ENCODE data around the gene SFXN3. TPM values are rescaled to one million over a fixed set of nuclear protein-coding genes. Genes with fewer than 3 reads are reported as not detected.

The SFXN3 gene
- 49.0 and 56.1 TPM in 2 replicates for total RNA-seq

GRCh38 chr10:101031128-101031795, at the start of gene SFXN3, which contains the start of gene PDZD7:
Gene SFXN3, plus strand, starts transcription at chr10:101031234. Its CDS starts 3,461 bp downstream, at chr10:101034695.
Gene PDZD7, minus strand, starts transcription at chr10:101031129. Its CDS starts 910 bp downstream, at chr10:101030219.

GRCh38 chr10:100986952-100987684, 43.9 kb upstream of the SFXN3 start, which contains the start of the genes MRPL43 and TWNK:
Gene MRPL43, minus strand, starts transcription at chr10:100987497. Its CDS starts 54 bp downstream, at chr10:100987443.
Gene TWNK, plus strand, starts transcription at chr10:100987543. Its CDS starts 668 bp downstream, at chr10:100988211.

GRCh38 chr10:100999742-101000126, 31.3 kb upstream of the SFXN3 start, which contains the start of gene LZTS2:
Gene LZTS2, plus strand, starts transcription at chr10:100999808. Its CDS starts 2,731 bp downstream, at chr10:101002539.

GRCh38 chr10:101061624-101062231, 30.7 kb downstream of the SFXN3 start, which contains the start of gene KAZALD1:
Gene KAZALD1, plus strand, starts transcription at chr10:101061989. Its CDS starts 604 bp downstream, at chr10:101062593.

Other genes starting within 250 kb of the SFXN3 start
- gene SLF2, start 118.3 kb upstream of the SFXN3 start, total RNA-seq, result 20.7 and 32.7 TPM in 2 replicates
- 0.69 and 0.98 TPM in 2 replicates for gene SEMA4G, start 61.7 kb upstream of the SFXN3 start, total RNA-seq
- gene MRPL43, start 43.7 kb upstream of the SFXN3 start, total RNA-seq, result 48.1 and 52.4 TPM in 2 replicates
- gene TWNK, start 43.7 kb upstream of the SFXN3 start, total RNA-seq, result 3.7 and 6.3 TPM in 2 replicates
- gene LZTS2, start 31.4 kb upstream of the SFXN3 start, total RNA-seq, result 29.5 and 37.7 TPM in 2 replicates
- 0.22 and 0.43 TPM in 2 replicates for gene PDZD7, start 105 bp upstream of the SFXN3 start, total RNA-seq
- gene KAZALD1, start 30.8 kb downstream of the SFXN3 start, total RNA-seq, result 0.26 and 0.54 TPM in 2 replicates
- gene TLX1, start 100.1 kb downstream of the SFXN3 start, total RNA-seq, result not detected in 2 replicates
- not detected in 2 replicates for gene LBX1, start 198.2 kb downstream of the SFXN3 start, total RNA-seq